Activated B cell treated with CpG ODN at 0.5 μM for 24 hours (primary cell): ENCODE measurements around the gene MCC. TPM values are rescaled to one million over a fixed set of nuclear protein-coding genes. Genes with fewer than 3 reads are reported as not detected.

Experiments
- ATAC-seq: fragments of 200-7000 bp; cut with Tn5 transposase; one replicate; pipeline ENCODE4 v1.10.0; 2021; ENCODE audit warnings: low read depth, mild to moderate bottlenecking, moderate library complexity
- CTCF ChIA-PET: fragments of 350-600 bp; sonication (Branson Sonifier 250); formaldehyde crosslinking; loops from one replicate; lab custom pipeline; 2021; ENCODE audit warnings: antibody characterized with exemption; lab: Charles Lee
- POLR2A ChIA-PET: fragments of 350-600 bp; sonication (Branson Sonifier 250); formaldehyde crosslinking; loops from one replicate; lab custom pipeline; 2021; ENCODE audit warnings: antibody characterized with exemption; lab: Charles Lee
- DNase-seq: peaks from one replicate; pipeline ENCODE4 v3.0.0; 2022
- H3K27ac Mint-ChIP-seq: one replicate; pipeline ENCODE4 v1.8.0; 2020; ENCODE audit warnings: mixed read lengths
- H3K27me3 Mint-ChIP-seq: one replicate; pipeline ENCODE4 v1.8.0; 2021; ENCODE audit warnings: mixed read lengths
- H3K36me3 Mint-ChIP-seq: one replicate; pipeline ENCODE4 v1.8.0; 2021; ENCODE audit warnings: low read depth, mixed read lengths
- H3K4me1 Mint-ChIP-seq: one replicate; pipeline ENCODE4 v1.8.0; 2021; ENCODE audit warnings: mixed read lengths
- H3K4me3 Mint-ChIP-seq: one replicate; pipeline ENCODE4 v1.8.0; 2020; ENCODE audit warnings: mild to moderate bottlenecking, mixed read lengths
- H3K9me3 Mint-ChIP-seq: one replicate; pipeline ENCODE4 v1.8.0; 2020; ENCODE audit warnings: mixed read lengths
- intact Hi-C: fragments of 100-400 bp; cut with micrococcal nuclease; formaldehyde crosslinking; loops from one replicate; pipeline ENCODE4 v1.15.1; 2024
- total RNA-seq: library from RNA; stranded (reverse); gene quantifications from 2 replicates; pipeline ENCODE4 v1.2.3, GENCODE V29; 2022
- TF ChIP-seq, protein P1 (sequence below): fragments of 200-600 bp; IDR thresholded peaks from one replicate; pipeline ENCODE4 v1.8.0; 2022; ENCODE audit warnings: antibody characterized with exemption, mild to moderate bottlenecking

The MCC gene
- total RNA-seq, 1 donor from 2014 or later: 0.22 TPM

DNA sequence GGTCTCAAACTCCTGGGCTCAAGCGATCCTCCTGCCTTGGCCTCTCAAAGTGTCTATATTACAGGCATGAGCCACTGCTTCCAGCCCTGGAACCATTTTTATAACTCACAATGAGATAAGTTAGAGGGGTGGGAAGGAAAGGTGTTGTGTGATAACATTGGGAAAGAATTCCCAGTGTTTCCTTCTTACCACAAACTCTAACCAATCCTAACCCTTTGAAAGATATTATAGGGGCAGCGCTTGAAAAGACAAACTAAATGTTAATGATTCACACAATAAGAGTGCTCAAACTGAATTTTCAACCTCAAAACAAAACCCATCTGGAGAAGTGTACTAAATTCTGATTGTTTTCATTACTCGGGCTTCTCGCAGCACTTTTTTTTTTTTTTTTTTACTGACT is 163.2 kb downstream of the MCC start:
- ChIA-PET POLR2A (no interaction called here), CTCF (no interaction called here)
- TF ChIP-seq, protein P1, sequence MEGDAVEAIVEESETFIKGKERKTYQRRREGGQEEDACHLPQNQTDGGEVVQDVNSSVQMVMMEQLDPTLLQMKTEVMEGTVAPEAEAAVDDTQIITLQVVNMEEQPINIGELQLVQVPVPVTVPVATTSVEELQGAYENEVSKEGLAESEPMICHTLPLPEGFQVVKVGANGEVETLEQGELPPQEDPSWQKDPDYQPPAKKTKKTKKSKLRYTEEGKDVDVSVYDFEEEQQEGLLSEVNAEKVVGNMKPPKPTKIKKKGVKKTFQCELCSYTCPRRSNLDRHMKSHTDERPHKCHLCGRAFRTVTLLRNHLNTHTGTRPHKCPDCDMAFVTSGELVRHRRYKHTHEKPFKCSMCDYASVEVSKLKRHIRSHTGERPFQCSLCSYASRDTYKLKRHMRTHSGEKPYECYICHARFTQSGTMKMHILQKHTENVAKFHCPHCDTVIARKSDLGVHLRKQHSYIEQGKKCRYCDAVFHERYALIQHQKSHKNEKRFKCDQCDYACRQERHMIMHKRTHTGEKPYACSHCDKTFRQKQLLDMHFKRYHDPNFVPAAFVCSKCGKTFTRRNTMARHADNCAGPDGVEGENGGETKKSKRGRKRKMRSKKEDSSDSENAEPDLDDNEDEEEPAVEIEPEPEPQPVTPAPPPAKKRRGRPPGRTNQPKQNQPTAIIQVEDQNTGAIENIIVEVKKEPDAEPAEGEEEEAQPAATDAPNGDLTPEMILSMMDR: no peak
- H3K27ac Mint-ChIP-seq: no peak overlapping the region
- ATAC-seq (no peak), DNase-seq (no peak)
- H3K4me1 Mint-ChIP-seq: no peaks in the 10 kb centered on the region
- no peak overlapping the region for H3K4me3 Mint-ChIP-seq
- no peaks in the 10 kb centered on the region for H3K9me3 Mint-ChIP-seq
- intact Hi-C loops: no loop called here
- peaks cover 12% of the 10 kb centered on the region for H3K27me3 Mint-ChIP-seq
- H3K36me3 Mint-ChIP-seq: no peaks in the 10 kb centered on the region

GRCh38 chr5:113321276-113321675 is 167.0 kb downstream of the MCC start:
- ChIA-PET POLR2A (no interaction called here), CTCF (no interaction called here)
- no peaks in the 10 kb centered on the region for H3K4me1 Mint-ChIP-seq
- H3K27ac Mint-ChIP-seq: no peak overlapping the region
- H3K27me3 Mint-ChIP-seq: peaks cover 13% of the 10 kb centered on the region
- ATAC-seq: no peak
- no peak for DNase-seq
- no peaks in the 10 kb centered on the region for H3K9me3 Mint-ChIP-seq
- H3K4me3 Mint-ChIP-seq: no peak overlapping the region
- TF ChIP-seq, protein P1: no peak
- intact Hi-C loops: no loop called here
- H3K36me3 Mint-ChIP-seq: no peaks in the 10 kb centered on the region

GRCh38 chr5:113320273-113320780 is 167.9 kb downstream of the MCC start:
- TF ChIP-seq, protein P1: no peak
- H3K27ac Mint-ChIP-seq: no peak overlapping the region
- intact Hi-C loops: no loop called here
- ChIA-PET CTCF (no interaction called here), POLR2A (no interaction called here)
- DNase-seq (no peak), ATAC-seq (no peak)
- no peaks in the 10 kb centered on the region for H3K36me3 Mint-ChIP-seq
- H3K27me3 Mint-ChIP-seq: peaks cover 12% of the 10 kb centered on the region
- H3K4me3 Mint-ChIP-seq: no peak overlapping the region
- H3K9me3 Mint-ChIP-seq: no peaks in the 10 kb centered on the region
- H3K4me1 Mint-ChIP-seq: no peaks in the 10 kb centered on the region

DNA sequence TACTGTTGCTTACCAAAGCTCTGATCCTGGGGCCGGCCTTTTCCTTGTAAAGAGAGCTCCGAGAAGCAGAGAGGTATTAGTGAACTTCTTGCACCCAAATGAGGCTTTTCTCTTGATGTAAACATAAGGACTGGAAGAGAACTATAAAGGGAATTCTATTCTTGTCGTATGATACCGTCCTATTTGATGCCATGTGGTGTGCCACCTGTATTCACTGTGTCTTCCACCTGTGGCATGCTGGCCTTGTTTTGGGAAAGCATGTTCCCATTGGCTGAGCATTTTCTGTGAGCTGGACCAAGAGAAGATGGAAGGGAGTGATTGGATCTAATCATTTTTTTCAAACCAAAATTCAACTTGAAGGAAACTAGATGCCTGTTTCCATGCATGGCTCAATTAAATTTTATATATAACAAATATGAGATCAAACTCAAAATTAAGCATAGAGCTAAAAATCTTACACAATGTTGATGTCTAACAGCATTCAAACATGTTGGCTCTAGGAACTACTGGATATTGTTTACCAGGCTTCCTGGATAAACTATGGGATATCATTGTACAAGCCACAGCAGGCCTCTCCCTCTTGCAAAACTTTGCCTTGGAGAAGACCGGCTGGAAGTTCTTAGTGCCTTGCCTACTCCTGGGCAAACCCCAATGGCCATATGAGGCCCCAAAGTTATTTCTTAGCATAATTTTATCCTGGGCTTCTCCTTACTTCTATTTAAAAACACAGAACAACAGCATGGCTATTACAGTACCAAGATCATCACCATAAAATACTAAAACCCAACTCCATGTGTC is 168.8 kb downstream of the MCC start:
- Mint-ChIP-seq H3K9me3 (no peaks in the 10 kb centered on the region), H3K4me1 (no peaks in the 10 kb centered on the region), H3K27ac (no peak overlapping the region), H3K27me3 (peaks cover 12% of the 10 kb centered on the region), H3K36me3 (no peaks in the 10 kb centered on the region), H3K4me3 (no peak overlapping the region)
- intact Hi-C loops: no loop called here
- ChIA-PET CTCF (no interaction called here), POLR2A (no interaction called here)
- DNase-seq: no peak
- TF ChIP-seq, protein P1: no peak
- no peak for ATAC-seq

DNA sequence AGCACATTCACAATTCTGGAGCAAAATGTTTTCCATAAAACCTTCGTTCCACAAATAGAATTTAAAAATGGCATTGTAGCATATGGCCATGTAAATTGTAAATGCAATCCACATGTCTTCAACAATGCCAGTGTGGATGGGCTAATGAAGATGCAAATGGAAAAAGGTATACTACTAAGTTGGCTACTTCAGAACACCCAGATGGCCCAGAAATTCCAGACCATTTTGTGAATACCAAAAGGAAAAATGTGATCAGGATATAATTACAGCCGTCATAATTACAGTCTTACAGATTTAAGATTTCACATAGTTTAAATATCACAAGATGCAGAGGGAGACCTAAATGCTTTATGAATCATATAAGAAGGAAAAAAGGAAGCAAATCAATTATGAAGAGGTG is 170.6 kb downstream of the MCC start:
- ChIA-PET POLR2A (no interaction called here), CTCF (no interaction called here)
- Mint-ChIP-seq H3K36me3 (no peaks in the 10 kb centered on the region), H3K4me1 (no peaks in the 10 kb centered on the region), H3K4me3 (no peak overlapping the region), H3K27ac (no peak overlapping the region), H3K9me3 (no peaks in the 10 kb centered on the region), H3K27me3 (peaks cover 10% of the 10 kb centered on the region)
- DNase-seq (no peak), ATAC-seq (no peak)
- intact Hi-C loops: no loop called here
- TF ChIP-seq, protein P1: no peak
